Stimulated activated CD4-positive, alpha-beta T cell treated with anti-CD3 and anti-CD28 coated beads, Interleukin-15, amount 100 ng/mL, for 48 hours (primary cell): ENCODE measurements around the gene TNC.

Experiments used
- DNase-seq, 2 donors: peaks; one replicate each; pipeline ENCODE4 v3.0.0-alpha.2; 2020; ENCODE audit warnings: low read depth in 2 of 2

The TNC gene

GRCh38 chr9:115050002-115050490 lies 67.9 kb downstream of the TNC start:
- no peak for DNase-seq

DNA sequence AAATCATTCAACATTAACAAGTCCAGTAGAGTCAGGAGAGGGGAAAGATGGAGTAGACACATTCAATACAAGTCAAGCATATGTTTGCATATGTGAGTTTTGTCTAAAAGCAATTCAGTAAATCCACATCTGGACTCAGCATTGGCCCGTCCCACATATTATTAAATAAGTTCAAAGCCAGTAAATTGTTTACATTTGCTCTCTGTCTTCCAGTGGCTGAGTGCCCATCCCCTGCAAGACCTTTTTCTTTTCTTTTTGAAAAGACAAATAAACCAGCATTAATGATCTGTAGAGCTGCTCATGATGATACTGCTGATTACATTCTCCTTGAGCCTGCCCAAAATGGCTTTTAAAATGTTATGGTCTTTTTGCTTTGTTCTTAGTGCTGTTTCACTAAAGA lies 71.1 kb downstream of the TNC start:
- DNase-seq: no peak

- no peak for DNase-seq
These were observed 71.8 kb downstream of the TNC start for GRCh38 chr9:115046199-115046598.

- DNase-seq: no peak
These were observed 74.3 kb downstream of the TNC start for GRCh38 chr9:115043632-115044031.

- DNase-seq: peak in 1 of 2 donors; percentile 9
These were observed 75.0 kb downstream of the TNC start for GRCh38 chr9:115042781-115043509.

DNA sequence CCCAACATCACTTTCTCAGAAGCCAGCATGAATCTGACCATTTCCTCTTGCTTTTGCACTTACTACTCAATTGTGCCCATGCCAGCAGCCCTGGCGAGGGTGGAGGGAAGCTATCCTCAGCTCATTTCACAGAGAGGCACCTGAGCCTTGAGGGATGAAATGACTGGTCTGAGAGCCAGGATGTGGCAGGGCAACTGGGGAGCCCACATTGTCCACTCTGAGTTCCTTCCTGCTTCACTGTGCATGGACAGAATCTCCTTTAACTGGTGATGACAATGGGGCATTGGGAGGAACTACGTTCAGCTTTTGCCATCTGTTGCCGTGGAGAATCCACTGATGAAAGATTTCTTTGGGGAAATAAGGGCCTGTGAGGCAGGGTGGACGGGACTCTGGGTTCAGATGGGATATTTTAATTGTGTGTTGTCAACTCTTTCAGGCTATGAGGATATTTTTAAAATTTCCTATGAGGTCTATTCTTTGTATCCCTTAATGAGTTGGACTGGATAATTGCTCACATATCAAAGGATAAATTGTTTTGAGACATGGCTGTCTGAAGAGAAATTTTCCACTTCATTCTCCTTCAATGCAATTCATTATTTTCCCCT lies 78.3 kb downstream of the TNC start:
- no peak for DNase-seq

- DNase-seq: no peak
These were observed 79.8 kb downstream of the TNC start for GRCh38 chr9:115038178-115038577.

DNA sequence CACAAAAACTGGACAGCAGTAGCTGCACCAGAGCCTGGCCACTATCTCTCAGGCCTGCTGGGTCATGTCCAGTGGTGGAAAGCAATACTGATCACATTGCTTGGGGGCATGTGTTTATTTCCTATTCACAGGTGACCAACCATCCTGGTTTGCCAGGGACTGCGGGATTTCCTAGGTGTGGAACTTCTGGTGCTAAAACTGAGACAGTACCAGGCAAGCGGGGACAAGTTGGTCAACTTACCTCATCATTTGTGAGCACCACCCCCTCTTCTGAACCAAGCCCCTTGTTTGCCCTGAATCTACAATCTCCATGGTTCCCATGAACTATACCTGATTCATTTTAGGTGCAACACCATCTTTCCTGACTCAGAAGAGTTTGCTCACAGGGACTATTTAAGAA lies 81.3 kb downstream of the TNC start:
- DNase-seq: no peak

GRCh38 chr9:115035841-115036612 lies 81.9 kb downstream of the TNC start:
- peak; percentile 40 to 47 for DNase-seq

DNA sequence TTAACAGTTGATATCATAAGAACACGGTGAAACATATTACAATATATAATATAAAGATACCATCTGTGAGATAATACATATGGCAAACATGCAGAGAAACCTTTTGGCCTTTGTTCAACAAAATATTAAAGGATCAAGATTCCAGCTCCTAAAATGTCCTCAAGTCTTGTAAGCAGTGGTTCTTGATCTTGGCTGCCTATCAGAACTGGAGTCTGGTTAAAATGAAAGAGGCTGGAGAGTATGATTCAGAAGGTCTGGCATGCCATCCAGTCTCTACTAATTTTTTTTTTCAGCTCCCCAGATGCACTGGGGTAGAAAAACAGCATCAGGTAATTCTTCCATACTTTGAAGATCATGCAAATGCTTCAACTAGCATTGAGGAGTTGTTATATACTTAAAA lies 83.2 kb downstream of the TNC start:
- DNase-seq: no peak

DNA sequence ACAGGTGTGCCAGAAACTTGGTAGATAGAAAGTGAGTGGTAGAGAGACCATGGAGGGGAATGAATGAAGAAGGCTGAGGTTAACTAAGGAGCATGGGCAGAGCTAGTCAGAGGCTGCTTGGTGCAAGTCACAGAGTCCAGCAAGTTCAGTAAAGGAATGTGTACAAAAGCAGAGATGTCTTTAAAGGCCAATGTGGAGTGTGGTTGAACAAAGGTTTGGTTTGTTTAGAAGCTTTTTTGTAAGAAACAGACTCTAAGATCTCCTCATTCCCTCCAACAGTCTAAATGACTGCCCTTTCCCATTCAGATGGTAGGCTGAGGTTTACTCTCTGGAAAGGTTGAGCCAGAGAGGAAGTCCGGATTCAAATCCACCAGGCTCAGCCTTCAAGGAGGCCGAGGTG lies 84.2 kb downstream of the TNC start:
- no peak for DNase-seq

- no peak for DNase-seq
These were observed 85.7 kb downstream of the TNC start for GRCh38 chr9:115032296-115032695.

GRCh38 chr9:115030006-115030405 lies 88.0 kb downstream of the TNC start:
- no peak for DNase-seq

DNA sequence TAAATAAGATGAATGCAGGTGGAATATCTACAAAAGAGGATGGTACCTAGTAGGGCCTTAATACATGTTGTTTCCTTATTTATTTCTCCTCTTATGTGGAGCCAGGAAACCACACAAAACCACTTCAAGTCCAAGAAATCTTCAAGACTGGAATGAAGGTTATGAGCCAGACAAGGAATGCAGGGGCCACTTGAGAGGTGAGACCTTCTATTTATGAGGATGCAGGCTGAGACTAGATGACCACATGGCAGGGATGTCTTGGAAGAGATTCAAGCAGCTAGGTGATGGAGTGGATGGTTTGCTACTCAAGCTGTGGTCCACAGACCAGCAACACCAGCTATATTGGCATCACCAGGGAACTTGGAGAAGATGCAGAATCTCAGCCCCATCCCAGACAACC lies 92.2 kb downstream of the TNC start:
- no peak for DNase-seq

GRCh38 chr9:115024925-115025535 lies 92.9 kb downstream of the TNC start:
- no peak for DNase-seq

GRCh38 chr9:115022760-115023434 lies 95.1 kb downstream of the TNC start:
- DNase-seq: no peak

DNA sequence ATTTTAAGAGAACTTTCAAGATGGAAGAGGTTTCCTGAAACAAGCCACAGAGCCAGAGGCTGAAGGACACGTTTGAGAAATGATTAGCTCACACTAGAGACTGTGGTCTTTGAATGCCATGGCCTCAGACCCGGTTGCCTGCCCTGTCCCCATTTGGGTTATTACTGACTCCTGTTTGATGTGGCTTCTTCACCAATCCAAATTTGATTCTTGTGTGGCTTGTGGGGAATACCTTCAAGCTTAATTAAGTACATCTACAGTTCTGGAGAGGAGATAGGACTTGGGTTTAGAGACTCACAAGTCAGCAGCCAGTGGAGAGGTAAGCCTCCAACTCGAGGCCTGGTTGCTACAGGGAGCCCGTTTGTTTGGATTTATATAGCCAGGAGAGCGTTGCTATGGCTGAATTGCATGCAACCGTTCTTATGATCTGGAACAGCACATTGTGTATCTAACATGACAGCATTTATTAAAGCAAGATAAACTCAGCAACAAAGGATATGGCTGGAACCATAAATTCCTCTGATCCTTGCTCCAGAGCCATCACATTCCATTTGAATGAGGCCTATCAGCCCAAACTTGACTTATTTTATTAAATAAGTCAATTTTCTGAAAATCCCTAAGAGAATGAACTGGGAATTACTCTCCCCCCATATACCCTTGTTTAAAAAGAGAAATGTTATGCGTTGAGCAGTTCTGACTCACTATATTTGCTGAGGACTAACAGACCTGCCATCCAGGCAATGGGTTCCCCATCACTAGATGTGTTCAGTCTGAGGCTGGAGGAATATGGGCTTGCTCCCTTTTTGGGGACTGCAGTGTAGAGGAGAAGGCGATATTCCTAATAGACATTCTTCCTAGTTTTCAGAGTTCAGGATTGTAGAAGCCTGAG lies 99.2 kb downstream of the TNC start:
- DNase-seq: no peak

DNA sequence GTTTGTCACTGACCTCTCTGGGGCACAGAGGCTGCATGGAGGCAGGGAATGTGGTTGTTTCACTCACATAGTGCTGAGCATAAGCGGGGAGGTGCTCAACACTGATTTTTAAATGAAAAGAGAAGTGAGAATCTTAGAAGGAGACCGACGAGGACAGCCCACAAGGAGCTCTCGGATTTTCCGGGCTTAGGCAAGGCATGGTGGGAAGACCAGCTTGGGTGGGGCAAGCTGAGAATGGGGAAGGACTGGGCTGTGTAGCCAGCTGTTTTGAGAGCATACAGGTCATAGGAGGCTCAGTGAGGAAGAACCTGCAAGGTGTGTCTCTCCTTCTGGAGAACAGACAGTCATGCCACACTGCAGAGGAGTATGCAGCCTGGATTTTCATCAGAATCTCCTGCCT lies 101.6 kb downstream of the TNC start:
- no peak for DNase-seq

- no peak for DNase-seq
These were observed 102.8 kb downstream of the TNC start for GRCh38 chr9:115015018-115015635.

GRCh38 chr9:115014438-115014837 lies 103.5 kb downstream of the TNC start:
- DNase-seq: no peak
